ENCODE data around the gene OVOL3.

The OVOL3 gene

GRCh38 chr19:36142496-36142895 lies 31.6 kb downstream of the OVOL3 start:
- peaks cover 5% of the 10 kb centered on the region for H3K4me1 ChIP-seq (ENCODE audit: control insufficient read depth, insufficient read depth, low read length)
- H3K4me3 ChIP-seq (ENCODE audit: insufficient read depth, low read depth, low read length) = no peak overlapping the region
- peaks cover 34% of the 10 kb centered on the region for H3K36me3 ChIP-seq (ENCODE audit: control insufficient read depth, insufficient read depth, low read length)
- no peaks in the 10 kb centered on the region for H3K9me3 ChIP-seq (ENCODE audit: control insufficient read depth, low read length)
- no peak overlapping the region for H3K27ac ChIP-seq (ENCODE audit: insufficient read depth, low read depth, low read length, poor library complexity, severe bottlenecking)
- WGBS, 2 experiments = 94 to 96% methylated on average over 9 of the region's 9 CpGs
- H3K27me3 ChIP-seq (ENCODE audit: control insufficient read depth, insufficient read depth, low read length, poor library complexity, severe bottlenecking) = no peaks in the 10 kb centered on the region

GRCh38 chr19:36144624-36145023 lies 33.7 kb downstream of the OVOL3 start:
- no peaks in the 10 kb centered on the region for H3K9me3 ChIP-seq (ENCODE audit: control insufficient read depth, low read length)
- H3K27ac ChIP-seq (ENCODE audit: insufficient read depth, low read depth, low read length, poor library complexity, severe bottlenecking) = no peak overlapping the region
- 92 to 97% methylated on average over 6 of the region's 6 CpGs for WGBS, 2 experiments
- H3K4me3 ChIP-seq (ENCODE audit: insufficient read depth, low read depth, low read length) = no peak overlapping the region
- peaks cover 5% of the 10 kb centered on the region for H3K4me1 ChIP-seq (ENCODE audit: control insufficient read depth, insufficient read depth, low read length)
- peaks cover 50% of the 10 kb centered on the region for H3K36me3 ChIP-seq (ENCODE audit: control insufficient read depth, insufficient read depth, low read length)
- no peaks in the 10 kb centered on the region for H3K27me3 ChIP-seq (ENCODE audit: control insufficient read depth, insufficient read depth, low read length, poor library complexity, severe bottlenecking)

GRCh38 chr19:36149673-36150406 lies 38.9 kb downstream of the OVOL3 start:
- Histone ChIP-seq H3K9me3 (ENCODE audit: control insufficient read depth, low read length) (no peaks in the 10 kb centered on the region), H3K27ac (ENCODE audit: insufficient read depth, low read depth, low read length, poor library complexity, severe bottlenecking) (no peak overlapping the region), H3K36me3 (ENCODE audit: control insufficient read depth, insufficient read depth, low read length) (peaks cover 47% of the 10 kb centered on the region), H3K4me3 (ENCODE audit: insufficient read depth, low read depth, low read length) (no peak overlapping the region), H3K27me3 (ENCODE audit: control insufficient read depth, insufficient read depth, low read length, poor library complexity, severe bottlenecking) (no peaks in the 10 kb centered on the region), H3K4me1 (ENCODE audit: control insufficient read depth, insufficient read depth, low read length) (no peaks in the 10 kb centered on the region)
- WGBS, 2 experiments = 94 to 95% methylated on average over 13 of the region's 13 CpGs

- Histone ChIP-seq H3K27ac (ENCODE audit: insufficient read depth, low read depth, low read length, poor library complexity, severe bottlenecking) (no peak overlapping the region), H3K4me1 (ENCODE audit: control insufficient read depth, insufficient read depth, low read length) (no peaks in the 10 kb centered on the region), H3K4me3 (ENCODE audit: insufficient read depth, low read depth, low read length) (no peak overlapping the region), H3K36me3 (ENCODE audit: control insufficient read depth, insufficient read depth, low read length) (peaks cover 46% of the 10 kb centered on the region), H3K9me3 (ENCODE audit: control insufficient read depth, low read length) (no peaks in the 10 kb centered on the region), H3K27me3 (ENCODE audit: control insufficient read depth, insufficient read depth, low read length, poor library complexity, severe bottlenecking) (no peaks in the 10 kb centered on the region)
- 89 to 92% methylated on average over 5 of the region's 5 CpGs for WGBS, 2 experiments
Observed at GRCh38 chr19:36150586-36150985, 39.6 kb downstream of the OVOL3 start.

GRCh38 chr19:36151144-36152018 lies 40.4 kb downstream of the OVOL3 start:
- H3K27ac ChIP-seq (ENCODE audit: insufficient read depth, low read depth, low read length, poor library complexity, severe bottlenecking) = no peak overlapping the region
- H3K36me3 ChIP-seq (ENCODE audit: control insufficient read depth, insufficient read depth, low read length) = peaks cover 39% of the 10 kb centered on the region
- no peaks in the 10 kb centered on the region for H3K4me1 ChIP-seq (ENCODE audit: control insufficient read depth, insufficient read depth, low read length)
- H3K4me3 ChIP-seq (ENCODE audit: insufficient read depth, low read depth, low read length) = no peak overlapping the region
- H3K9me3 ChIP-seq (ENCODE audit: control insufficient read depth, low read length) = no peaks in the 10 kb centered on the region
- H3K27me3 ChIP-seq (ENCODE audit: control insufficient read depth, insufficient read depth, low read length, poor library complexity, severe bottlenecking) = no peaks in the 10 kb centered on the region
- 80 to 86% methylated on average over 47 of the region's 47 CpGs for WGBS, 2 experiments

GRCh38 chr19:36152019-36152351 lies 41.0 kb downstream of the OVOL3 start:
- H3K4me1 ChIP-seq (ENCODE audit: control insufficient read depth, insufficient read depth, low read length) = no peaks in the 10 kb centered on the region
- H3K9me3 ChIP-seq (ENCODE audit: control insufficient read depth, low read length) = no peaks in the 10 kb centered on the region
- no peaks in the 10 kb centered on the region for H3K27me3 ChIP-seq (ENCODE audit: control insufficient read depth, insufficient read depth, low read length, poor library complexity, severe bottlenecking)
- peaks cover 35% of the 10 kb centered on the region for H3K36me3 ChIP-seq (ENCODE audit: control insufficient read depth, insufficient read depth, low read length)
- no peak overlapping the region for H3K4me3 ChIP-seq (ENCODE audit: insufficient read depth, low read depth, low read length)
- no peak overlapping the region for H3K27ac ChIP-seq (ENCODE audit: insufficient read depth, low read depth, low read length, poor library complexity, severe bottlenecking)
- WGBS, 2 experiments = 89 to 91% methylated on average over 16 of the region's 16 CpGs

- H3K27me3 ChIP-seq (ENCODE audit: control insufficient read depth, insufficient read depth, low read length, poor library complexity, severe bottlenecking) = no peaks in the 10 kb centered on the region
- no peaks in the 10 kb centered on the region for H3K9me3 ChIP-seq (ENCODE audit: control insufficient read depth, low read length)
- peaks cover 31% of the 10 kb centered on the region for H3K36me3 ChIP-seq (ENCODE audit: control insufficient read depth, insufficient read depth, low read length)
- no peak within 1 kb of the TSS for H3K27ac ChIP-seq (ENCODE audit: insufficient read depth, low read depth, low read length, poor library complexity, severe bottlenecking)
- no peak within 1 kb of the TSS for H3K4me3 ChIP-seq (ENCODE audit: insufficient read depth, low read depth, low read length)
- 94 to 95% methylated on average over 40 of the region's 40 CpGs for WGBS, 2 experiments
- H3K4me1 ChIP-seq (ENCODE audit: control insufficient read depth, insufficient read depth, low read length) = no peaks in the 10 kb centered on the region
Observed at GRCh38 chr19:36152352-36153091, 41.6 kb downstream of the OVOL3 start, which contains the start of gene COX7A1. Gene COX7A1 (minus strand): TSS chr19:36152447. CDS start chr19:36152407, 40 bp downstream.

GRCh38 chr19:36153126-36153525 lies 42.2 kb downstream of the OVOL3 start:
- no peaks in the 10 kb centered on the region for H3K9me3 ChIP-seq (ENCODE audit: control insufficient read depth, low read length)
- H3K27me3 ChIP-seq (ENCODE audit: control insufficient read depth, insufficient read depth, low read length, poor library complexity, severe bottlenecking) = no peaks in the 10 kb centered on the region
- 92 to 96% methylated on average over 10 of the region's 10 CpGs for WGBS, 2 experiments
- H3K4me1 ChIP-seq (ENCODE audit: control insufficient read depth, insufficient read depth, low read length) = no peaks in the 10 kb centered on the region
- H3K4me3 ChIP-seq (ENCODE audit: insufficient read depth, low read depth, low read length) = no peak overlapping the region
- no peak overlapping the region for H3K27ac ChIP-seq (ENCODE audit: insufficient read depth, low read depth, low read length, poor library complexity, severe bottlenecking)
- H3K36me3 ChIP-seq (ENCODE audit: control insufficient read depth, insufficient read depth, low read length) = peaks cover 26% of the 10 kb centered on the region

GRCh38 chr19:36160821-36161596 lies 50.1 kb downstream of the OVOL3 start:
- H3K9me3 ChIP-seq (ENCODE audit: control insufficient read depth, low read length) = no peaks in the 10 kb centered on the region
- no peak overlapping the region for H3K4me3 ChIP-seq (ENCODE audit: insufficient read depth, low read depth, low read length)
- H3K27ac ChIP-seq (ENCODE audit: insufficient read depth, low read depth, low read length, poor library complexity, severe bottlenecking) = no peak overlapping the region
- no peaks in the 10 kb centered on the region for H3K27me3 ChIP-seq (ENCODE audit: control insufficient read depth, insufficient read depth, low read length, poor library complexity, severe bottlenecking)
- H3K4me1 ChIP-seq (ENCODE audit: control insufficient read depth, insufficient read depth, low read length) = no peaks in the 10 kb centered on the region
- no peaks in the 10 kb centered on the region for H3K36me3 ChIP-seq (ENCODE audit: control insufficient read depth, insufficient read depth, low read length)
- 59 to 63% methylated on average over 6 to 7 of the region's 7 CpGs for WGBS, 2 experiments

Data from ectodermal cell (in vitro differentiated cells).